ENCODE measurements around the gene ITGA3.

- TF ChIP-seq, protein P1, sequence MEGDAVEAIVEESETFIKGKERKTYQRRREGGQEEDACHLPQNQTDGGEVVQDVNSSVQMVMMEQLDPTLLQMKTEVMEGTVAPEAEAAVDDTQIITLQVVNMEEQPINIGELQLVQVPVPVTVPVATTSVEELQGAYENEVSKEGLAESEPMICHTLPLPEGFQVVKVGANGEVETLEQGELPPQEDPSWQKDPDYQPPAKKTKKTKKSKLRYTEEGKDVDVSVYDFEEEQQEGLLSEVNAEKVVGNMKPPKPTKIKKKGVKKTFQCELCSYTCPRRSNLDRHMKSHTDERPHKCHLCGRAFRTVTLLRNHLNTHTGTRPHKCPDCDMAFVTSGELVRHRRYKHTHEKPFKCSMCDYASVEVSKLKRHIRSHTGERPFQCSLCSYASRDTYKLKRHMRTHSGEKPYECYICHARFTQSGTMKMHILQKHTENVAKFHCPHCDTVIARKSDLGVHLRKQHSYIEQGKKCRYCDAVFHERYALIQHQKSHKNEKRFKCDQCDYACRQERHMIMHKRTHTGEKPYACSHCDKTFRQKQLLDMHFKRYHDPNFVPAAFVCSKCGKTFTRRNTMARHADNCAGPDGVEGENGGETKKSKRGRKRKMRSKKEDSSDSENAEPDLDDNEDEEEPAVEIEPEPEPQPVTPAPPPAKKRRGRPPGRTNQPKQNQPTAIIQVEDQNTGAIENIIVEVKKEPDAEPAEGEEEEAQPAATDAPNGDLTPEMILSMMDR (IDR thresholded peaks at IDR 0.05 in 8 of 11, conservative IDR thresholded peaks at IDR 0.05 in 3 of 11): no peak
- TF ChIP-seq POLR2A (IDR thresholded peaks at IDR 0.05): no peak
These were observed 50.7 kb downstream of the ITGA3 start for GRCh38 chr17:50106393-50107131.

Data from spleen (tissue), 7 donors.